GM23338 (cell line): ENCODE data around the gene MAP3K15. TPM values are rescaled to one million over a fixed set of nuclear protein-coding genes. Genes with fewer than 3 reads are reported as not detected.

Experiments
- ATAC-seq: fragments of 200-7000 bp; cut with Tn5 transposase; 3 replicates; pipeline ENCODE4 v1.9.1; 2020
- DNase-seq: peaks from one replicate; pipeline ENCODE4 v3.0.0-alpha.2; 2015; ENCODE audit warnings: low spot score
- H2AFZ ChIP-seq: fragments of 200-600 bp; sonication (generic); 2 replicates; pipeline ENCODE4 v1.8.0; 2016; ENCODE audit warnings: antibody characterized with exemption, mild to moderate bottlenecking, moderate library complexity
- H3F3A ChIP-seq: fragments of 200-600 bp; sonication (generic); replicated peaks from 2 replicates; pipeline ENCODE4 v1.8.0; 2017; ENCODE audit warnings: antibody characterized with exemption, mixed run types, low read depth
- H3K27ac ChIP-seq: fragments of 200-600 bp; sonication (generic); 2 replicates; pipeline ENCODE4 v1.6.1; 2016; ENCODE audit warnings: low read depth
- H3K27me3 ChIP-seq: fragments of 200-600 bp; sonication (generic); 2 replicates; pipeline ENCODE4 v1.8.0; 2016; ENCODE audit warnings: mild to moderate bottlenecking, mixed run types, moderate library complexity; ENCODE audit not compliant: insufficient read depth
- H3K36me3 ChIP-seq: fragments of 200-600 bp; sonication (generic); 2 replicates; pipeline ENCODE4 v1.8.0; 2016; ENCODE audit warnings: mild to moderate bottlenecking; ENCODE audit not compliant: insufficient read depth
- H3K4me1 ChIP-seq: fragments of 200-600 bp; sonication (generic); 2 replicates; pipeline ENCODE4 v1.8.0; 2016; ENCODE audit warnings: mild to moderate bottlenecking, moderate library complexity; ENCODE audit not compliant: insufficient read depth
- H3K4me2 ChIP-seq: fragments of 200-600 bp; sonication (generic); 2 replicates; pipeline ENCODE4 v1.7.1; 2017; ENCODE audit warnings: mixed run types
- H3K4me3 ChIP-seq: fragments of 200-600 bp; sonication (generic); 2 replicates; pipeline ENCODE4 v1.6.1; 2016; ENCODE audit warnings: mixed run types
- H3K79me2 ChIP-seq: fragments of 200-600 bp; sonication (generic); replicated peaks from 2 replicates; pipeline ENCODE4 v1.8.0; 2017; ENCODE audit warnings: mild to moderate bottlenecking; ENCODE audit not compliant: insufficient read depth
- H3K9me2 ChIP-seq: fragments of 200-600 bp; sonication (generic); 2 replicates; pipeline ENCODE4 v1.8.0; 2017; ENCODE audit not compliant: insufficient read depth
- H4K20me1 ChIP-seq: fragments of 200-600 bp; sonication (generic); replicated peaks from 2 replicates; pipeline ENCODE4 v1.8.0; 2017; ENCODE audit warnings: mild to moderate bottlenecking; ENCODE audit not compliant: insufficient read depth
- H3K27ac Mint-ChIP-seq: 2 replicates; pipeline ENCODE4 v1.8.0; 2020; ENCODE audit warnings: inconsistent platforms, mild to moderate bottlenecking, moderate library complexity, mixed read lengths
- H3K27me3 Mint-ChIP-seq: 3 replicates; pipeline ENCODE4 v1.8.0; 2022; ENCODE audit warnings: low read depth, mild to moderate bottlenecking, moderate library complexity, mixed read lengths, inconsistent platforms; ENCODE audit not compliant: insufficient read depth, poor library complexity
- H3K36me3 Mint-ChIP-seq: 3 replicates; pipeline ENCODE4 v1.8.0; 2021; ENCODE audit warnings: low read depth, mild to moderate bottlenecking, inconsistent platforms, moderate library complexity, mixed read lengths
- H3K4me1 Mint-ChIP-seq: 3 replicates; pipeline ENCODE4 v1.8.0; 2020; ENCODE audit warnings: mild to moderate bottlenecking, inconsistent platforms, mixed read lengths
- H3K4me3 Mint-ChIP-seq: 3 replicates; pipeline ENCODE4 v1.8.0; 2021; ENCODE audit warnings: moderate library complexity, mild to moderate bottlenecking, inconsistent platforms, mixed read lengths
- H3K9me3 Mint-ChIP-seq: 3 replicates; pipeline ENCODE4 v1.8.0; 2020; ENCODE audit warnings: moderate library complexity, mild to moderate bottlenecking, inconsistent platforms, mixed read lengths
- CREB1 ChIP-seq: fragments of 250-450 bp; sonication (Bioruptor Pico); IDR thresholded peaks from 2 replicates; pipeline ENCODE4 v1.5.0; 2020; ENCODE audit warnings: low read depth, mild to moderate bottlenecking, moderate library complexity
- EZH2 ChIP-seq: fragments of 200-600 bp; sonication (generic); IDR thresholded peaks from one replicate; pipeline ENCODE4 v1.8.0; 2017; ENCODE audit warnings: antibody characterized with exemption, mild to moderate bottlenecking, low read depth; ENCODE audit not compliant: unreplicated experiment
- EZH2phosphoT487 ChIP-seq: fragments of 200-600 bp; sonication (generic); IDR thresholded peaks from one replicate; pipeline ENCODE4 v1.8.1; 2018; ENCODE audit warnings: antibody characterized with exemption; ENCODE audit not compliant: unreplicated experiment
- JUNB ChIP-seq: IDR thresholded peaks from one replicate; pipeline ENCODE4 v1.6.1; 2016; ENCODE audit warnings: antibody characterized with exemption; ENCODE audit not compliant: unreplicated experiment
- NANOG ChIP-seq: IDR thresholded peaks from 2 replicates; pipeline ENCODE4 v1.6.1; 2016; ENCODE audit warnings: antibody characterized with exemption, borderline replicate concordance
- POLR2AphosphoS5 ChIP-seq: IDR thresholded peaks from 2 replicates; pipeline ENCODE4 v1.6.1; 2016; ENCODE audit warnings: antibody characterized with exemption, low read depth
- STAT1 ChIP-seq: IDR thresholded peaks from one replicate; pipeline ENCODE4 v1.6.1; 2016; ENCODE audit warnings: antibody characterized with exemption; ENCODE audit not compliant: unreplicated experiment
- ZNF114 ChIP-seq: fragments of 250-450 bp; sonication (Bioruptor Pico); IDR thresholded peaks from 2 replicates; pipeline ENCODE4 v1.5.0; 2020; ENCODE audit warnings: mild to moderate bottlenecking, moderate library complexity
- ZNF331 ChIP-seq: fragments of 250-450 bp; sonication (Bioruptor Pico); IDR thresholded peaks from 2 replicates; pipeline ENCODE4 v1.5.0; 2020; ENCODE audit warnings: low read depth, mild to moderate bottlenecking, moderate library complexity
- polyA plus RNA-seq: library from polyadenylated mRNA; unstranded; fragments of >200 nt; fragmentation: Nextera tagmentation; extraction: Ambion mirVana; gene quantifications from 2 replicates; pipeline ENCODE4 v1.2.1, GENCODE V29; 2016
- total RNA-seq: library from RNA; depleted of rRNA; stranded (reverse); fragments of >200 nt; shearing (Covaris generic); gene quantifications from 2 replicates; pipeline ENCODE4 v1.2.3, GENCODE V29; 2014
- TF ChIP-seq, protein P1 (sequence below): IDR thresholded peaks from one replicate; pipeline ENCODE4 v1.6.1; 2018; ENCODE audit warnings: antibody characterized with exemption; ENCODE audit not compliant: unreplicated experiment
- TF ChIP-seq, protein P2 (sequence below): IDR thresholded peaks from 2 replicates; pipeline ENCODE4 v1.6.1; 2016; ENCODE audit warnings: antibody characterized with exemption
- TF ChIP-seq, protein P3 (sequence below), 2 experiments: fragments of 200-600 bp in 1 of 2; sonication (generic) in 1 of 2; conservative IDR thresholded peaks; 2 replicates each; pipeline versions ENCODE4 v1.5.1 to v1.6.1; 2016 to 2017; ENCODE audit warnings: antibody characterized with exemption in 2 of 2, low read depth in 2 of 2, mild to moderate bottlenecking in 2 of 2, moderate library complexity in 1 of 2
- TF ChIP-seq, protein P4 (sequence below): fragments of 250-450 bp; sonication (Bioruptor Pico); IDR thresholded peaks from 2 replicates; pipeline ENCODE4 v1.5.0; 2020; ENCODE audit warnings: mild to moderate bottlenecking, moderate library complexity

Gene MAP3K15
- total and polyA plus RNA-seq, 2 experiments from 2014 or later, result 0.40 to 3.1 TPM

DNA sequence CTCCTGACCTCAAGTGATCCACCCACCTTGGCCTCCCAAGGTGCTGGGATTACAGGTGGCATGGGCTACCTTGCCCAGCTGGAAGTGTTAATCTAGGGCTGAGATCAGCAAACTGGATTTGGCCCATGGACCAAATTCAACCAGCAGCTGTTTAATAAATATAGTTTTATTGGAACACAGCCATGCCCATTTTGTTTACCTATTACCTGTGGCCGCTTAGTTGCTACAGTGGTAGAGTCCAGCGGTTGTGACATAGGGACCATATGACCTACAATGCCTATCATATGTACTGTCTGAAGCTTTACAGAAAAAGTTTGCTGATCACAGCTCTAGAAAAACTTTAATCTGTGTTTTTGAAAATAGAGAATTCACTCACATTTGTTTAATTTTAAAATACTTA, 188.7 kb downstream of the MAP3K15 start:
- Histone ChIP-seq H4K20me1 (no peaks in the 10 kb centered on the region), H3K4me1 (no peaks in the 10 kb centered on the region), H3K4me2 (no peak overlapping the region), H3K79me2 (no peaks in the 10 kb centered on the region), H3K4me3 (no peak overlapping the region), H3K27ac (no peak overlapping the region), H2AFZ (no peak overlapping the region), H3F3A (no peaks in the 10 kb centered on the region), H3K9me2 (no peaks in the 10 kb centered on the region), H3K36me3 (no peaks in the 10 kb centered on the region), H3K27me3 (no peaks in the 10 kb centered on the region)
- Mint-ChIP-seq H3K9me3 (no peaks in the 10 kb centered on the region; the same call in 2 of the 3 replicates), H3K27me3 (peaks cover 2% of the 10 kb centered on the region), H3K4me1 (no peaks in the 10 kb centered on the region), H3K36me3 (no peaks in the 10 kb centered on the region), H3K4me3 (no peak overlapping the region), H3K27ac (no peak overlapping the region)
- TF ChIP-seq, protein P1, sequence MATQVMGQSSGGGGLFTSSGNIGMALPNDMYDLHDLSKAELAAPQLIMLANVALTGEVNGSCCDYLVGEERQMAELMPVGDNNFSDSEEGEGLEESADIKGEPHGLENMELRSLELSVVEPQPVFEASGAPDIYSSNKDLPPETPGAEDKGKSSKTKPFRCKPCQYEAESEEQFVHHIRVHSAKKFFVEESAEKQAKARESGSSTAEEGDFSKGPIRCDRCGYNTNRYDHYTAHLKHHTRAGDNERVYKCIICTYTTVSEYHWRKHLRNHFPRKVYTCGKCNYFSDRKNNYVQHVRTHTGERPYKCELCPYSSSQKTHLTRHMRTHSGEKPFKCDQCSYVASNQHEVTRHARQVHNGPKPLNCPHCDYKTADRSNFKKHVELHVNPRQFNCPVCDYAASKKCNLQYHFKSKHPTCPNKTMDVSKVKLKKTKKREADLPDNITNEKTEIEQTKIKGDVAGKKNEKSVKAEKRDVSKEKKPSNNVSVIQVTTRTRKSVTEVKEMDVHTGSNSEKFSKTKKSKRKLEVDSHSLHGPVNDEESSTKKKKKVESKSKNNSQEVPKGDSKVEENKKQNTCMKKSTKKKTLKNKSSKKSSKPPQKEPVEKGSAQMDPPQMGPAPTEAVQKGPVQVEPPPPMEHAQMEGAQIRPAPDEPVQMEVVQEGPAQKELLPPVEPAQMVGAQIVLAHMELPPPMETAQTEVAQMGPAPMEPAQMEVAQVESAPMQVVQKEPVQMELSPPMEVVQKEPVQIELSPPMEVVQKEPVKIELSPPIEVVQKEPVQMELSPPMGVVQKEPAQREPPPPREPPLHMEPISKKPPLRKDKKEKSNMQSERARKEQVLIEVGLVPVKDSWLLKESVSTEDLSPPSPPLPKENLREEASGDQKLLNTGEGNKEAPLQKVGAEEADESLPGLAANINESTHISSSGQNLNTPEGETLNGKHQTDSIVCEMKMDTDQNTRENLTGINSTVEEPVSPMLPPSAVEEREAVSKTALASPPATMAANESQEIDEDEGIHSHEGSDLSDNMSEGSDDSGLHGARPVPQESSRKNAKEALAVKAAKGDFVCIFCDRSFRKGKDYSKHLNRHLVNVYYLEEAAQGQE, result no peak
- TF ChIP-seq POLR2AphosphoS5, result no peak
- TF ChIP-seq STAT1, result no peak
- TF ChIP-seq CREB1 (CRISPR knock-in tag), result no peak
- TF ChIP-seq, protein P2, sequence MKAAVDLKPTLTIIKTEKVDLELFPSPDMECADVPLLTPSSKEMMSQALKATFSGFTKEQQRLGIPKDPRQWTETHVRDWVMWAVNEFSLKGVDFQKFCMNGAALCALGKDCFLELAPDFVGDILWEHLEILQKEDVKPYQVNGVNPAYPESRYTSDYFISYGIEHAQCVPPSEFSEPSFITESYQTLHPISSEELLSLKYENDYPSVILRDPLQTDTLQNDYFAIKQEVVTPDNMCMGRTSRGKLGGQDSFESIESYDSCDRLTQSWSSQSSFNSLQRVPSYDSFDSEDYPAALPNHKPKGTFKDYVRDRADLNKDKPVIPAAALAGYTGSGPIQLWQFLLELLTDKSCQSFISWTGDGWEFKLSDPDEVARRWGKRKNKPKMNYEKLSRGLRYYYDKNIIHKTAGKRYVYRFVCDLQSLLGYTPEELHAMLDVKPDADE, result no peak
- TF ChIP-seq JUNB, result no peak
- TF ChIP-seq ZNF114 (CRISPR knock-in tag), result no peak
- TF ChIP-seq EZH2phosphoT487, result no peak
- TF ChIP-seq EZH2, result no peak
- no peak for TF ChIP-seq ZNF331
- TF ChIP-seq NANOG, result no peak
- TF ChIP-seq, protein P3, sequence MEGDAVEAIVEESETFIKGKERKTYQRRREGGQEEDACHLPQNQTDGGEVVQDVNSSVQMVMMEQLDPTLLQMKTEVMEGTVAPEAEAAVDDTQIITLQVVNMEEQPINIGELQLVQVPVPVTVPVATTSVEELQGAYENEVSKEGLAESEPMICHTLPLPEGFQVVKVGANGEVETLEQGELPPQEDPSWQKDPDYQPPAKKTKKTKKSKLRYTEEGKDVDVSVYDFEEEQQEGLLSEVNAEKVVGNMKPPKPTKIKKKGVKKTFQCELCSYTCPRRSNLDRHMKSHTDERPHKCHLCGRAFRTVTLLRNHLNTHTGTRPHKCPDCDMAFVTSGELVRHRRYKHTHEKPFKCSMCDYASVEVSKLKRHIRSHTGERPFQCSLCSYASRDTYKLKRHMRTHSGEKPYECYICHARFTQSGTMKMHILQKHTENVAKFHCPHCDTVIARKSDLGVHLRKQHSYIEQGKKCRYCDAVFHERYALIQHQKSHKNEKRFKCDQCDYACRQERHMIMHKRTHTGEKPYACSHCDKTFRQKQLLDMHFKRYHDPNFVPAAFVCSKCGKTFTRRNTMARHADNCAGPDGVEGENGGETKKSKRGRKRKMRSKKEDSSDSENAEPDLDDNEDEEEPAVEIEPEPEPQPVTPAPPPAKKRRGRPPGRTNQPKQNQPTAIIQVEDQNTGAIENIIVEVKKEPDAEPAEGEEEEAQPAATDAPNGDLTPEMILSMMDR (conservative IDR thresholded peaks at IDR 0.05; ENCODE audit: low read depth in 2 of 2), result no peak
- TF ChIP-seq, protein P4, sequence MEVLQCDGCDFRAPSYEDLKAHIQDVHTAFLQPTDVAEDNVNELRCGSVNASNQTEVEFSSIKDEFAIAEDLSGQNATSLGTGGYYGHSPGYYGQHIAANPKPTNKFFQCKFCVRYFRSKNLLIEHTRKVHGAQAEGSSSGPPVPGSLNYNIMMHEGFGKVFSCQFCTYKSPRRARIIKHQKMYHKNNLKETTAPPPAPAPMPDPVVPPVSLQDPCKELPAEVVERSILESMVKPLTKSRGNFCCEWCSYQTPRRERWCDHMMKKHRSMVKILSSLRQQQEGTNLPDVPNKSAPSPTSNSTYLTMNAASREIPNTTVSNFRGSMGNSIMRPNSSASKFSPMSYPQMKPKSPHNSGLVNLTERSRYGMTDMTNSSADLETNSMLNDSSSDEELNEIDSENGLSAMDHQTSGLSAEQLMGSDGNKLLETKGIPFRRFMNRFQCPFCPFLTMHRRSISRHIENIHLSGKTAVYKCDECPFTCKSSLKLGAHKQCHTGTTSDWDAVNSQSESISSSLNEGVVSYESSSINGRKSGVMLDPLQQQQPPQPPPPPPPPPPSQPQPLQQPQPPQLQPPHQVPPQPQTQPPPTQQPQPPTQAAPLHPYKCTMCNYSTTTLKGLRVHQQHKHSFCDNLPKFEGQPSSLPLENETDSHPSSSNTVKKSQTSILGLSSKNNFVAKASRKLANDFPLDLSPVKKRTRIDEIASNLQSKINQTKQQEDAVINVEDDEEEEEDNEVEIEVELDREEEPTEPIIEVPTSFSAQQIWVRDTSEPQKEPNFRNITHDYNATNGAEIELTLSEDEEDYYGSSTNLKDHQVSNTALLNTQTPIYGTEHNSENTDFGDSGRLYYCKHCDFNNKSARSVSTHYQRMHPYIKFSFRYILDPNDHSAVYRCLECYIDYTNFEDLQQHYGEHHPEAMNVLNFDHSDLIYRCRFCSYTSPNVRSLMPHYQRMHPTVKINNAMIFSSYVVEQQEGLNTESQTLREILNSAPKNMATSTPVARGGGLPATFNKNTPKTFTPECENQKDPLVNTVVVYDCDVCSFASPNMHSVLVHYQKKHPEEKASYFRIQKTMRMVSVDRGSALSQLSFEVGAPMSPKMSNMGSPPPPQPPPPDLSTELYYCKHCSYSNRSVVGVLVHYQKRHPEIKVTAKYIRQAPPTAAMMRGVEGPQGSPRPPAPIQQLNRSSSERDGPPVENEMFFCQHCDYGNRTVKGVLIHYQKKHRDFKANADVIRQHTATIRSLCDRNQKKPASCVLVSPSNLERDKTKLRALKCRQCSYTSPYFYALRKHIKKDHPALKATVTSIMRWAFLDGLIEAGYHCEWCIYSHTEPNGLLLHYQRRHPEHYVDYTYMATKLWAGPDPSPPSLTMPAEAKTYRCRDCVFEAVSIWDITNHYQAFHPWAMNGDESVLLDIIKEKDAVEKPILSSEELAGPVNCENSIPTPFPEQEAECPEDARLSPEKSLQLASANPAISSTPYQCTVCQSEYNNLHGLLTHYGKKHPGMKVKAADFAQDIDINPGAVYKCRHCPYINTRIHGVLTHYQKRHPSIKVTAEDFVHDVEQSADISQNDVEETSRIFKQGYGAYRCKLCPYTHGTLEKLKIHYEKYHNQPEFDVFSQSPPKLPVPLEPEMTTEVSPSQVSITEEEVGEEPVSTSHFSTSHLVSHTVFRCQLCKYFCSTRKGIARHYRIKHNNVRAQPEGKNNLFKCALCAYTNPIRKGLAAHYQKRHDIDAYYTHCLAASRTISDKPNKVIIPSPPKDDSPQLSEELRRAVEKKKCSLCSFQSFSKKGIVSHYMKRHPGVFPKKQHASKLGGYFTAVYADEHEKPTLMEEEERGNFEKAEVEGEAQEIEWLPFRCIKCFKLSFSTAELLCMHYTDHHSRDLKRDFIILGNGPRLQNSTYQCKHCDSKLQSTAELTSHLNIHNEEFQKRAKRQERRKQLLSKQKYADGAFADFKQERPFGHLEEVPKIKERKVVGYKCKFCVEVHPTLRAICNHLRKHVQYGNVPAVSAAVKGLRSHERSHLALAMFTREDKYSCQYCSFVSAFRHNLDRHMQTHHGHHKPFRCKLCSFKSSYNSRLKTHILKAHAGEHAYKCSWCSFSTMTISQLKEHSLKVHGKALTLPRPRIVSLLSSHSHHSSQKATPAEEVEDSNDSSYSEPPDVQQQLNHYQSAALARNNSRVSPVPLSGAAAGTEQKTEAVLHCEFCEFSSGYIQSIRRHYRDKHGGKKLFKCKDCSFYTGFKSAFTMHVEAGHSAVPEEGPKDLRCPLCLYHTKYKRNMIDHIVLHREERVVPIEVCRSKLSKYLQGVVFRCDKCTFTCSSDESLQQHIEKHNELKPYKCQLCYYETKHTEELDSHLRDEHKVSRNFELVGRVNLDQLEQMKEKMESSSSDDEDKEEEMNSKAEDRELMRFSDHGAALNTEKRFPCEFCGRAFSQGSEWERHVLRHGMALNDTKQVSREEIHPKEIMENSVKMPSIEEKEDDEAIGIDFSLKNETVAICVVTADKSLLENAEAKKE (CRISPR knock-in tag), result no peak
- no peak for ATAC-seq
- DNase-seq, result no peak
